ENCODE measurements around the gene CEP131.

GRCh38 chr17:81238490-81238814 lies 15.7 kb upstream of the CEP131 start:
- TF ChIP-seq CTCF (IDR thresholded peaks at IDR 0.05 in 4 of 5, conservative IDR thresholded peaks at IDR 0.05 in 1 of 5) (no peak), POLR2A (IDR thresholded peaks at IDR 0.05) (no peak)
